ENCODE data around the gene SOCS2. TPM values are rescaled to one million over a fixed set of nuclear protein-coding genes. Genes with fewer than 3 reads are reported as not detected.
"Not testable (repeated sequence)": the region's sequence is repeated elsewhere in the genome, so short reads cannot be mapped to it uniquely, and the experiment has no call there.

Gene SOCS2
- 60.9 and 64.4 TPM in 2 replicates for total RNA-seq

GRCh38 chr12:93571925-93572711, at the start of gene SOCS2:
Gene SOCS2, plus strand, starts transcription at chr12:93572675. Its CDS starts 223 bp downstream, at chr12:93572898.
- DNase-seq (ENCODE audit: low read depth in 2 of 2), result peak; percentile 20 to 25

GRCh38 chr12:93524386-93525133, 47.9 kb upstream of the SOCS2 start:
- no peak for DNase-seq (ENCODE audit: low read depth in 2 of 2)

GRCh38 chr12:93526786-93527428, 45.6 kb upstream of the SOCS2 start:
- DNase-seq (ENCODE audit: low read depth in 2 of 2), result peak in 1 of 2 donors; percentile 72

GRCh38 chr12:93530358-93530757, 42.1 kb upstream of the SOCS2 start:
- DNase-seq (ENCODE audit: low read depth in 2 of 2), result peak; percentile 53 to 86

- no peak for DNase-seq (ENCODE audit: low read depth in 2 of 2)
Observed at GRCh38 chr12:93533310-93533709, 39.2 kb upstream of the SOCS2 start.

- DNase-seq (ENCODE audit: low read depth in 2 of 2), result no peak
Observed at GRCh38 chr12:93536111-93536765, 36.2 kb upstream of the SOCS2 start.

GRCh38 chr12:93536766-93537488, 35.5 kb upstream of the SOCS2 start:
- DNase-seq (ENCODE audit: low read depth in 2 of 2), result no peak

GRCh38 chr12:93537769-93538168, 34.7 kb upstream of the SOCS2 start:
- DNase-seq (ENCODE audit: low read depth in 2 of 2), result no peak

- no peak for DNase-seq (ENCODE audit: low read depth in 2 of 2)
Observed at GRCh38 chr12:93539821-93540220, 32.7 kb upstream of the SOCS2 start.

GRCh38 chr12:93540466-93540865, 32.0 kb upstream of the SOCS2 start:
- peak; percentile 26 to 68 for DNase-seq (ENCODE audit: low read depth in 2 of 2)

GRCh38 chr12:93541578-93542225, 30.8 kb upstream of the SOCS2 start:
- no peak for DNase-seq (ENCODE audit: low read depth in 2 of 2)

- DNase-seq (ENCODE audit: low read depth in 2 of 2), result no peak
Observed at GRCh38 chr12:93547778-93548177, 24.7 kb upstream of the SOCS2 start.

GRCh38 chr12:93549174-93549573, 23.3 kb upstream of the SOCS2 start:
- DNase-seq (ENCODE audit: low read depth in 2 of 2), result no peak

- no peak for DNase-seq (ENCODE audit: low read depth in 2 of 2)
Observed at GRCh38 chr12:93550748-93551611, 21.5 kb upstream of the SOCS2 start.

GRCh38 chr12:93552427-93552826, 20.0 kb upstream of the SOCS2 start:
- no peak for DNase-seq (ENCODE audit: low read depth in 2 of 2)

- not testable (repeated sequence) for DNase-seq (ENCODE audit: low read depth in 2 of 2)
Observed at GRCh38 chr12:93557879-93558278, 14.6 kb upstream of the SOCS2 start.

- DNase-seq (ENCODE audit: low read depth in 2 of 2), result not testable (repeated sequence)
Observed at GRCh38 chr12:93558685-93559084, 13.8 kb upstream of the SOCS2 start.

- peak in 1 of 2 donors; percentile 38 for DNase-seq (ENCODE audit: low read depth in 2 of 2)
Observed at GRCh38 chr12:93563807-93564538, 8.5 kb upstream of the SOCS2 start.

- DNase-seq (ENCODE audit: low read depth in 2 of 2), result no peak
Observed at GRCh38 chr12:93565760-93566159, 6.7 kb upstream of the SOCS2 start.
